H1 (cell line): ENCODE measurements around the gene FLNC. TPM values are rescaled to one million over a fixed set of nuclear protein-coding genes. Genes with fewer than 3 reads are reported as not detected.

Experiments used
- CTCF ChIA-PET: fragments of 300-600 bp; sonication (Branson Sonifier 250); formaldehyde crosslinking; loops from one replicate; lab custom pipeline; 2021; ENCODE audit not compliant: partially characterized antibody; lab: Charles Lee
- POLR2A ChIA-PET: fragments of 300-600 bp; sonication (Branson Sonifier 250); formaldehyde crosslinking; loops from one replicate; lab custom pipeline; 2021; ENCODE audit warnings: inconsistent platforms; ENCODE audit not compliant: partially characterized antibody; lab: Charles Lee
- DNase-seq, 2 experiments: peaks; one replicate each; pipeline versions ENCODE4 v3.0.0 to v3.0.0-alpha.2; 2010 to 2022; ENCODE audit warnings: low spot score in 2 of 2, low read depth in 1 of 2, mixed read lengths in 1 of 2
- FAIRE-seq: peaks from 2 replicates; lab custom pipeline; 2011; peaks lifted over from hg19 to GRCh38; lab: Jason Lieb, UNC
- H2AFZ ChIP-seq: 2 replicates; pipeline ENCODE4 v1.8.1; 2012; ENCODE audit warnings: low read length, inconsistent platforms
- H2AK5ac ChIP-seq: 2 replicates; pipeline ENCODE4 v1.6.1; 2013; ENCODE audit warnings: low read depth, low read length
- H2BK120ac ChIP-seq: replicated peaks from 2 replicates; pipeline ENCODE3; 2013; ENCODE audit warnings: low read depth, low read length, inconsistent platforms
- H2BK12ac ChIP-seq: 2 replicates; pipeline ENCODE4 v1.6.1; 2013; ENCODE audit warnings: low read depth, low read length
- H2BK15ac ChIP-seq: 2 replicates; pipeline ENCODE4 v1.6.1; 2013; ENCODE audit warnings: low read length
- H2BK20ac ChIP-seq: 2 replicates; pipeline ENCODE4 v1.6.1; 2013; ENCODE audit warnings: low read length
- H2BK5ac ChIP-seq: 2 replicates; pipeline ENCODE4 v1.6.1; 2013; ENCODE audit warnings: low read depth, low read length
- H3K14ac ChIP-seq: 2 replicates; pipeline ENCODE4 v1.6.1; 2013; ENCODE audit warnings: inconsistent platforms; ENCODE audit not compliant: insufficient read length
- H3K18ac ChIP-seq: 2 replicates; pipeline ENCODE4 v1.6.1; 2013; ENCODE audit warnings: low read length; ENCODE audit errors: extremely low read depth
- H3K23ac ChIP-seq: 2 replicates; pipeline ENCODE4 v1.6.1; 2013; ENCODE audit warnings: inconsistent platforms; ENCODE audit not compliant: insufficient read length
- H3K23me2 ChIP-seq: 2 replicates; pipeline ENCODE4 v1.6.1; 2013; ENCODE audit warnings: low read depth, low read length
- H3K27ac ChIP-seq: 2 replicates; pipeline ENCODE4 v1.6.1; 2011; ENCODE audit warnings: low read depth, low read length, inconsistent platforms
- H3K27me3 ChIP-seq, 4 experiments: replicated peaks in 1 of 4; 1 replicate in 1 of 4; 2 replicates in 3 of 4; pipeline versions ENCODE4 v1.6.1 to v1.8.1; 2011 to 2013; ENCODE audit warnings: low read length in 3 of 4, mild to moderate bottlenecking in 3 of 4, inconsistent platforms in 2 of 4, mixed read lengths in 2 of 4, moderate library complexity in 1 of 4; ENCODE audit not compliant: control insufficient read depth in 3 of 4, insufficient read depth in 3 of 4; ENCODE audit errors: extremely low read depth in 1 of 4
- H3K36me3 ChIP-seq, 4 experiments: 2 replicates each; pipeline versions ENCODE4 v1.6.1 to v1.8.1; 2011 to 2013; ENCODE audit warnings: mild to moderate bottlenecking in 4 of 4, low read length in 3 of 4, moderate library complexity in 2 of 4, control low read depth in 1 of 4, inconsistent platforms in 1 of 4; ENCODE audit not compliant: insufficient read depth in 4 of 4, control insufficient read depth in 2 of 4
- H3K4ac ChIP-seq: replicated peaks from 2 replicates; pipeline ENCODE3; 2013; ENCODE audit warnings: low read length, low read depth, mixed read lengths, inconsistent platforms; ENCODE audit not compliant: insufficient read length
- H3K4me1 ChIP-seq, 4 experiments: replicated peaks in 1 of 4; 1 replicate in 1 of 4; 2 replicates in 3 of 4; pipeline versions ENCODE4 v1.6.1 to v1.8.1; 2011 to 2013; ENCODE audit warnings: low read length in 3 of 4, inconsistent platforms in 2 of 4, mixed read lengths in 1 of 4; ENCODE audit not compliant: insufficient read depth in 4 of 4, control insufficient read depth in 3 of 4
- H3K4me2 ChIP-seq, 2 experiments: 2 replicates each; pipeline versions ENCODE4 v1.6.1 to v1.8.1; 2011 to 2013; ENCODE audit warnings: low read depth in 2 of 2, low read length in 2 of 2, control low read depth in 1 of 2, inconsistent platforms in 1 of 2, mild to moderate bottlenecking in 1 of 2; ENCODE audit not compliant: insufficient read depth in 1 of 2
- H3K4me3 ChIP-seq, 4 experiments: fragments of 200-600, 300-600 bp in 1 of 4; sonication (generic), shearing (Covaris generic), sonication (Bioruptor Twin) in 1 of 4; 2 replicates each; pipeline versions ENCODE4 v1.5.1 to v1.8.1; 2011 to 2016; ENCODE audit warnings: low read length in 4 of 4, low read depth in 3 of 4, control low read depth in 2 of 4, inconsistent platforms in 2 of 4, mild to moderate bottlenecking in 2 of 4, mixed read lengths in 1 of 4, moderate library complexity in 1 of 4; ENCODE audit not compliant: insufficient read depth in 2 of 4; ENCODE audit errors: extremely low read depth in 1 of 4
- H3K56ac ChIP-seq: replicated peaks from 2 replicates; pipeline ENCODE3; 2013; ENCODE audit warnings: low read depth, mild to moderate bottlenecking, mixed read lengths, low read length, inconsistent platforms; ENCODE audit not compliant: insufficient read length
- H3K79me1 ChIP-seq: 2 replicates; pipeline ENCODE4 v1.6.1; 2013; ENCODE audit warnings: low read depth, low read length, control low read depth
- H3K79me2 ChIP-seq, 2 experiments: 2 replicates each; pipeline versions ENCODE4 v1.6.1 to v1.8.1; 2012 to 2013; ENCODE audit warnings: low read length in 2 of 2, mild to moderate bottlenecking in 2 of 2, inconsistent platforms in 1 of 2; ENCODE audit not compliant: insufficient read depth in 2 of 2, control insufficient read depth in 1 of 2
- H3K9ac ChIP-seq, 4 experiments: replicated peaks in 1 of 4; 1 replicate in 1 of 4; 2 replicates in 3 of 4; pipeline versions ENCODE4 v1.6.1 to v1.8.1; 2011 to 2013; ENCODE audit warnings: low read depth in 3 of 4, low read length in 3 of 4, control low read depth in 2 of 4, mild to moderate bottlenecking in 2 of 4, moderate library complexity in 2 of 4, inconsistent platforms in 1 of 4; ENCODE audit errors: extremely low read depth in 1 of 4
- H3K9me3 ChIP-seq, 2 experiments: 2 replicates each; pipeline versions ENCODE4 v1.6.1 to v1.8.1; 2012 to 2013; ENCODE audit warnings: mild to moderate bottlenecking in 2 of 2, moderate library complexity in 2 of 2, control low read depth in 1 of 2, inconsistent platforms in 1 of 2, low read depth in 1 of 2, low read length in 1 of 2, mixed read lengths in 1 of 2; ENCODE audit not compliant: insufficient read depth in 2 of 2
- H4K20me1 ChIP-seq, 2 experiments: replicated peaks in 1 of 2; 2 replicates each; pipeline versions ENCODE3 to v1.8.1; 2011 to 2013; ENCODE audit warnings: inconsistent platforms in 2 of 2, low read length in 2 of 2, mild to moderate bottlenecking in 1 of 2; ENCODE audit not compliant: insufficient read depth in 2 of 2, control insufficient read depth in 1 of 2
- H4K5ac ChIP-seq: 2 replicates; pipeline ENCODE4 v1.6.1; 2013; ENCODE audit warnings: low read length, low read depth, mixed read lengths, inconsistent platforms; ENCODE audit not compliant: insufficient read length
- H4K8ac ChIP-seq: 2 replicates; pipeline ENCODE4 v1.8.0; 2013; ENCODE audit warnings: mild to moderate bottlenecking, moderate library complexity, low read length, inconsistent platforms; ENCODE audit not compliant: insufficient read depth; ENCODE audit errors: extremely low read depth
- H4K91ac ChIP-seq: replicated peaks from 2 replicates; pipeline ENCODE3; 2013; ENCODE audit warnings: low read length, mixed read lengths, inconsistent platforms; ENCODE audit not compliant: insufficient read length
- BCL11A ChIP-seq, 2 experiments: IDR thresholded peaks; one replicate each; pipeline ENCODE4 v1.6.1; 2011; ENCODE audit warnings: low read depth in 2 of 2, low read length in 2 of 2, mild to moderate bottlenecking in 2 of 2
- EP300 ChIP-seq, 2 experiments: IDR thresholded peaks; 1 replicate in 1 of 2; 2 replicates in 1 of 2; pipeline ENCODE4 v1.6.1; 2011 to 2012; ENCODE audit warnings: low read depth in 2 of 2, low read length in 2 of 2, mild to moderate bottlenecking in 2 of 2, borderline replicate concordance in 1 of 2, inconsistent platforms in 1 of 2, moderate library complexity in 1 of 2
- JUN ChIP-seq: IDR thresholded peaks from 2 replicates; pipeline ENCODE4 v1.6.1; 2011; ENCODE audit warnings: low read depth, mild to moderate bottlenecking, improper control_type of control experiment, low read length
- KDM1A ChIP-seq: fragments of 200-600, 300-600 bp; sonication (generic); IDR thresholded peaks from 2 replicates; pipeline ENCODE4 v1.7.1; 2016; ENCODE audit warnings: mild to moderate bottlenecking, low read length, borderline replicate concordance
- KDM5A ChIP-seq: fragments of 200-600 bp; IDR thresholded peaks from 2 replicates; pipeline ENCODE4 v1.7.1; 2012; ENCODE audit warnings: mild to moderate bottlenecking, low read length, inconsistent platforms, mixed read lengths
- POLR2A ChIP-seq, 2 experiments: IDR thresholded peaks; 1 replicate in 1 of 2; 2 replicates in 1 of 2; pipeline ENCODE4 v1.6.1; 2011; ENCODE audit warnings: low read depth in 2 of 2, low read length in 2 of 2, mild to moderate bottlenecking in 2 of 2; ENCODE audit errors: control extremely low read depth in 1 of 2
- RNF2 ChIP-seq: fragments of 200-900, 300-1000 bp; sonication (generic); IDR thresholded peaks from 2 replicates; pipeline ENCODE4 v1.7.1; 2016; ENCODE audit warnings: borderline replicate concordance, low read depth, mild to moderate bottlenecking, antibody characterized with exemption, low read length; ENCODE audit not compliant: poor library complexity, severe bottlenecking; ENCODE audit errors: missing control alignments
- SIX5 ChIP-seq: IDR thresholded peaks from 2 replicates; pipeline ENCODE4 v1.6.1; 2011; ENCODE audit warnings: mild to moderate bottlenecking, low read depth, low read length
- TAF7 ChIP-seq: optimal IDR thresholded peaks from 2 replicates; pipeline ENCODE3; 2011; ENCODE audit warnings: low read depth, mild to moderate bottlenecking, inconsistent platforms, low read length, moderate library complexity, borderline replicate concordance
- WGBS, 2 experiments: shearing (Covaris generic) in 1 of 2; methylation state at CpG; one replicate each; pipeline versions ENCODE4 v1.1.6 to v1.1.7; 2013 to 2015; ENCODE audit warnings: low lambda C conversion rate in 2 of 2, mixed read lengths in 2 of 2, inconsistent platforms in 1 of 2, low coverage in 1 of 2, missing lambda C conversion rate in 1 of 2; ENCODE audit not compliant: insufficient replicate concordance in 2 of 2, insufficient coverage in 1 of 2, insufficient read length in 1 of 2; ENCODE audit errors: extremely low coverage in 1 of 2, missing lambda C conversion rate in 1 of 2; 5-methylcytosine and 5-hydroxymethylcytosine counted together
- polyA plus RNA-seq, 7 experiments: library from polyadenylated mRNA; depleted of rRNA in 3 of 7; stranded (reverse) in 5 of 7; unstranded in 2 of 7; fragments of >200 nt in 5 of 7; fragments of 200-250 nt in 2 of 7; gene quantifications; 1 replicate in 5 of 7; 2 replicates in 1 of 7; 4 replicates in 1 of 7; pipeline versions ENCODE4 v1.2.1 to v1.2.3, GENCODE V29; 2011 to 2013; ENCODE audit warnings: missing spikeins in 2 of 7, mixed read lengths in 2 of 7
- total RNA-seq: library from RNA; stranded (reverse); fragmentation: NEBNext Ultra II Directional; extraction: Animal tissue kit (Norgen Biotek cat#: 25700); gene quantifications from 2 replicates; pipeline ENCODE4 v1.2.1, GENCODE V29; 2021

FLNC gene
- total and polyA plus RNA-seq, 2 of the 8 experiments (the other 6 are each of a cell fraction or from before 2014, with no cell fraction given) = 1.9 to 10.7 TPM

GRCh38 chr7:128878226-128879105 is 48.3 kb downstream of the FLNC start:
- H4K20me1 ChIP-seq = no peaks in the 10 kb centered on the region
- H3K4me1 ChIP-seq = peaks cover 0 to 6% (median 4%) of the 10 kb centered on the region in 4 experiments; a peak in 3 of 7 replicates
- no peak overlapping the region for H3K18ac ChIP-seq
- H3K79me1 ChIP-seq = no peaks in the 10 kb centered on the region
- no peak overlapping the region for H3K4ac ChIP-seq
- no peak overlapping the region for H4K91ac ChIP-seq
- CTCF ChIA-PET = interaction anchor here (0.6 to 10.3 kb wide), 19 partner anchors 9 to 211 kb away, joined by 3 to 189 read pairs (median 7); partner anchors contain the start of genes ATP6V1F, CCDC136 and GARIN1A
- FAIRE-seq (no peak), DNase-seq (no peak)
- no peak overlapping the region for H2AFZ ChIP-seq
- no peak overlapping the region for H4K5ac ChIP-seq
- TF ChIP-seq KDM1A (no peak), KDM5A (no peak), JUN (no peak), POLR2A (IDR thresholded peaks at IDR 0.05; ENCODE audit: control extremely low read depth in 1 of 2, low read depth in 2 of 2, low read length in 2 of 2) (no peak), BCL11A (IDR thresholded peaks at IDR 0.05; ENCODE audit: low read depth in 2 of 2, low read length in 2 of 2) (no peak), RNF2 (no peak), SIX5 (no peak), EP300 (IDR thresholded peaks at IDR 0.05; ENCODE audit: borderline replicate concordance in 1 of 2, low read depth in 2 of 2, low read length in 2 of 2) (no peak), TAF7 (no peak)
- H3K23me2 ChIP-seq = peaks cover 2% of the 10 kb centered on the region; the same call in 1 of the 2 replicates
- H3K56ac ChIP-seq = no peak overlapping the region
- no peaks in the 10 kb centered on the region for H3K79me2 ChIP-seq
- no peak overlapping the region for H3K4me2 ChIP-seq
- no peak overlapping the region for H2BK20ac ChIP-seq
- no peak overlapping the region for H2BK120ac ChIP-seq
- no peak overlapping the region for H3K9ac ChIP-seq
- no peak overlapping the region for H3K4me3 ChIP-seq
- no peaks in the 10 kb centered on the region; a peak in 1 of 7 replicates for H3K27me3 ChIP-seq
- H4K8ac ChIP-seq = no peak overlapping the region
- no peak overlapping the region for H3K23ac ChIP-seq
- POLR2A ChIA-PET = interaction anchor here (1.3 to 3.5 kb wide), 3 partner anchors 10 to 32 kb away, joined by 3 to 22 read pairs (median 4); partner anchors contain the start of genes ATP6V1F and KCP
- H3K27ac ChIP-seq = no peak overlapping the region
- WGBS, 2 experiments = 86% methylated on average over 14 of the region's 14 CpGs; no CpG with 5 or more reads in 1 of the 2 experiments
- no peak overlapping the region for H3K14ac ChIP-seq
- no peaks in the 10 kb centered on the region for H3K36me3 ChIP-seq
- H3K9me3 ChIP-seq = no peaks in the 10 kb centered on the region
- H2BK5ac ChIP-seq = no peak overlapping the region
- no peak overlapping the region for H2AK5ac ChIP-seq
- no peak overlapping the region for H2BK12ac ChIP-seq
- no peak overlapping the region for H2BK15ac ChIP-seq
